ENCODE data around the gene FAM117B.
A peak's percentile ranks its signal among the peaks of the same experiment; 100 is the strongest.

The FAM117B gene

DNA sequence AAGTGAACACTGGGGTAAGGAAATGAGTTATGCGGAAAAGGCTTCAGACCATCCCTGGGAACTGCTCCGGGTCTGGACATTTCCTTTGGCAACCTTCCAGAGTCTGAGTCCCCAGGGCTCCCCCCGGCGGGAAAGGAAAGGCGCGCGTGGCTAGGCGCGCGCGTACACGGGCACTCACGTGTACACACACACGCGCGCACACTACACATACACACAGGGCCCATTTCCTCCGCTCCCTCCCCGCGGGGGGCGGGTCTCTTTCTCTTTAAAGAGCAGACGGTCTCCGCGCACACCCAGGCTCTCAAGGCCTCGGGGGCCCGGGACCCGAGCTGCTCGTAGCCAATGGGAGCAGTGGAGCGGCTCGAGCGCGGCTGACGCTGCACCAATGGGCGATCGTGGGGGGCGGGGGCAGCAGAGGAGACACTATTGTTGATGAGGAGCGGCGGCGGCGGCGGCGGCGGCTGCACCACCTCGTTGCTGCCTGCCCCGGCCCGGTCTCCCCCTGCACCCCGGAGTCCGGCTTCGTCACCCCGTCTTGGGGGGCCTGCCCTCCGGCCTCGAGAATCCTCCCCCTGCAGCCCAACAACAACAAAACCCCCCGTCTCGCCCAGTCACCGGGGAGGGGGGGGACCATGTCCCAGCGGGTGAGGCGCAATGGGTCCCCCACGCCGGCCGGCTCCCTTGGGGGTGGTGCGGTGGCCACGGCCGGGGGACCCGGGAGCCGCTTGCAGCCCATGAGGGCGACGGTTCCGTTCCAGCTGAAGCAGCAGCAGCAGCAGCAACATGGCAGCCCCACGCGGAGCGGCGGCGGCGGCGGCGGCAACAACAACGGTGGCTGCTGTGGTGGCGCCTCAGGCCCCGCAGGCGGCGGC, at the start of gene FAM117B:
Gene FAM117B (plus strand): TSS at position 414 of the 872 bp plus-strand sequence. CDS start 219 bp downstream, at position 633.
- peak; percentile 97 to 99 for DNase-seq

DNA sequence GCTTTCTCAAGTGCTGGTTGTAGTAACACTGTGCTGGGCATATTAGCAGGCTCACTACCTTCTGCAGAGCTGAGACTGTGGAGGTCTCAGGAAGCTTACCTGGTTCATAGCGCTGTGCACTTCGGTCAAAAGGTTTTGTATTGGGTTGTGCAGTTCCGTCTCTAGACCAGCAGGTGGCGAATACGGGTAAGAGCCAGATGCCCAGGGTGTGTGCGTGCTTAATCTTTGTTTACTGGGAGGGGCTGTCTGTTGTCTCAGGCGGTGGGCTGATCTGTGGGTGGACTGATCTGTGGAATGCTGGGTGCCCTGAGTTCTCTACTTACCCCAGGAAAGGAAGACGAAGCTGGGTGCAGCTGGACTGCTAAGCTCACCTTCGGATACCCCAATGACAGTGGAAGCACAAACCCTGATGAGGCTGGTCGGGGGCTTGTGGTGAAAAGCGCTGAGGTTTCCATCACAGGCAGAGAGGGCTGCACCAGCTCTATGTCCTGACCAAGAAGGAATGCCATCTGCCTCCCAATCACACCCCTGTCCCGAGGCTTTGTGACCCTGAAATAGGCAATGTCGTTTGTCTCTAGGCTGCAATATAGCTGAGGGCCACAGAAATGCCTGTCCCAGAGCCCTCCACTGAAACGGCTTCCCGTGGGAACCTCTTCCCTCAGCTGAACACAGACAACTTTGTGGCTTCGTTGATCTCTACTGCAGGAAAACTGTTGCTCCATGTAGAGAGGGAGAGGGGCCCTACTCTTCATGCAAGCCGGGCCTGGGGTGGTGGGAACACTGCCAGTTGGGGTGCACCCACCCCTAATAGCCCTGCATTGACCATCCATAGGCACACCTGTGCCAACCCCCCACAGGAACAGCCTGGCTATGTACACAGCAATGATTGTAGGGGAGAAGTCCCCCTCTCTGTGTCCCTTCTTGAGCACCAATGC, 45.9 kb upstream of the FAM117B start:
- DNase-seq = peak; percentile 52 to 70

DNA sequence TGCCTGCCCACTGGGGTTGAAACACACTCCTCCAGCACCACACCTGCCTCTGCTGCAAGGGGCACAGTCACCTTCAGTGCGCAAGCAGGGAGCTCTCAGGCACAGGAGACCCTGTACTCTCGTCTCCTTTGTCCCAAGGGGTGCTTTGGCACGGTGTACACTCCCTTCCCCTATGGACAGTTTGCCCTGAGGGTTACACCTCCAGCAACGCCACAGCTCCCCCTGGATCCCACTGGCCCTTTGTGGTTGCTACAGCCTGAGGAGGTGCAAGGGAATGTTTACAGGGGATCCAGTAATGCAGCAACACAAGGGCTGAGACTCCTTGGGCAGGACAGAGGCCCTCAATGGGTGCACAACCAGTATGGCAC, 45.2 kb upstream of the FAM117B start:
- DNase-seq = no peak

DNA sequence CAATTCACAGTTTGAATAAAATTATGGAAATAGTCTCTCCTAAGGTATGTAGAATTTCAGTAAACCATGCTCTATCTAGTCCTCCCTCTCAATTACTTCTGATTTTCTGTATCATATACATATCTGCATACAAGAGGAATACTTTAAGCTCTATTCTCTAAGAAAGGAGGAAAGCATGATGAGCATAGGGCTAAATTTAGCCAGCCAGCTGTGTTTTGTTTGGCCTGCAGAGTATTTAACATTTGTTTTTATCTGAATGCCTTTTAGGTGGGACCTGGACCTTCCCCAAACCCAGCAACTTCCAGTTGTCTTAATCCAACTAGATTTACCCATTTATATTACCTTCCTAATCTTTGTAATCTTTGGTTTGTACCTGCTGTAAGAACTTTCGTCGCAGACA, 42.2 kb upstream of the FAM117B start:
- no peak for DNase-seq

DNA sequence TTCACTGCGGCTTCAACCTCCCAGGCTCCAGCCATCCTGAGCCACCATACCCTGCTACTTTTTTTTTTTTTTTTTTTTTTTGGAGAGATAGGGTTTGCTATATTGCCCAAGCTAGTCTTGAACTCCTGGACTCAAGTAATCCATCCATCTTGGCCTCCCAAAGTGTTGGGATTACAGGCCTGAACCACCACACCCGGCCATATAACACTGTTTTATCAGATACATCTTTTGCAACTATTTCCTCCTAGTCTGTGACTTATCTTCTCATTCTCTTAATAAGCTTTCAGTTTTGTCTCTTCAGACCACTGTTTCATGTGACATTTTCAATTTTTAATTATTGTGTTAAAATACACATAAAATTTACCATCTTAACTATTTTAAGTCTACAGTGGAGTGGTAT, 35.7 kb upstream of the FAM117B start:
- DNase-seq = no peak

DNA sequence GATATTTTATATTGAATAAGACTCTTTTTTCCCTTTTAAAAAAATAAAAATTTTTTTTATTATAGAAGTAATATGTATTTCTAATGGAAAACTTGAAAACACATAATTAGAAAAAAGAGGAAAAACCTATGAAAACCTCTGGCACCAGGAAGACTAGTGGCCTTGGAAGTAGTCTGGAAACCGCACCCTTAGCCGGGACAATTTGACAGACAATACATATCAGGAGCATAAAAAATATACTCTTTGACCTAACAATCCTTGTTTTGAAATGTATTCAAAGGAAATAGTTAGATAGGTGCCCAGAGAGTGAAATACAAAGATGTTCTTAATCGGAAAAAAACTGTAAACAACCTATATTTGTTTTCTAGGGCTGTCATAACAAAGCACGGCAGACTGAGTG, 34.9 kb upstream of the FAM117B start:
- DNase-seq = no peak

DNA sequence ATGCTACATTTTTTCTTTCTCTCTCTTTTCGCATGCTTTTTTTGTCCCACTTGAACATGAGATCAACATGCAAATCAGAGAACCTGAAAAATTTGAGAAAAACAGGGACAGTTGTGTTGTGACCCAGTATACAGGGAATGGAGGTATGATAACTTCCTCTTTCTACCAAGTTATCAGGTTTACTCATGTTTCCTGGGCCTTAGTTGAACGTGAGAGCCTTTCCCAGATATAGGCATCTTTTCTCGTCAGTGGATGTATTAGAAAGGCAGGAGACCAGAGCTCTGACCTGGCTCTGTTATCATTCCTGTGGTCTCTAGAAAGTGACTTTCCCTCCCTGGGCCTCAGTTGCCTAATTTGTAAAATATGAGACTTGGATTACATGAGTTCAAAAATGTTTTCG, 30.1 kb upstream of the FAM117B start:
- DNase-seq = no peak

DNA sequence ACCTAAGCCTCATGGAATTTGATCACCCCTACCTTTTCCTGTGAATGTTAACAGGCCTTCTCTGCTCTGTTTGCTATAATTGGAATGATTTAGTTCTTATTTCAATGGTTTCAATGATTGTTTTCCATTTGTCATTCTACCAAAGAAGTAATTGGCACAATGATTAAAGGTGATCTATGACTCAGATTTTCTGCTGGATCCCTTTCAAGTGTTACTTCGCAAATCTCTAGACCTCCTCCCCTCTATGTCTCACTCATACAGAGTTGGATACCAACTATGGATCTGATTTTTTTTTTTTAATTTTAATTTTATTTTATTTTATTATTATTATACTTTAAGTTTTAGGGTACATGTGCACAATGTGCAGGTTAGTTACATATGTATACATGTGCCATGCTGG, 29.6 kb upstream of the FAM117B start:
- DNase-seq = no peak

DNA sequence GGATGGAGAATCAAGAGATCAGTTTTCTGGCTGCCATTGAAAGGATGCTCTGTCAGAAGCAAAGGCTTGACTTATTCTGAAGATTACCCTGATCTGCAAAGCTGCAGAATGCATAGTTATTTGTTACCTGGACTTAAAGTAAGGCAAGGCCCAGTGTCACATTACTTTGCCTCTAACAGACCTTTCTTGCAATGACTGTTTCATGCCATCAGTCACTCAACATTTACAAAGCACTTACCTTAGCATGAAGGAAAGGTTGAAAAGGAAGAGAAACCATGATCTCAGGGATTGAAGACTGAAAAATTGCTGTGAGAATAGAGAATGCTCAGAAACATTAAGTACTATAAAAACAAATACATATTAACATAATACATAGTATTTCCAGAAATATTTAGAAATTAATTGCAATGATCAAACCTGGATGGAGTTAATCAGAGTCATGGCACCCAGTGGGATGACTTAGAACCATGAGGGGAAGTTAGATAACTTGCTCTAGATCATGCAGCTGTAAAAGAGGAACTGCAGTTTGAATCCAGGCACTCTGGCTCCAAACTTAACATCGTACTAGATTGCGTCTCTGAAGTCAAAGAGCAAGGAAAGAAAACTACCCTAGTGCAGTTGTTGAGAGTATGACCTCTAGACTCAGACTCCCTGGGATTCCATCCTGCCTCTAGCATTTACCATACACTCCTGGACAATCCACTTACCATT, 26.5 kb upstream of the FAM117B start:
- no peak for DNase-seq

DNA sequence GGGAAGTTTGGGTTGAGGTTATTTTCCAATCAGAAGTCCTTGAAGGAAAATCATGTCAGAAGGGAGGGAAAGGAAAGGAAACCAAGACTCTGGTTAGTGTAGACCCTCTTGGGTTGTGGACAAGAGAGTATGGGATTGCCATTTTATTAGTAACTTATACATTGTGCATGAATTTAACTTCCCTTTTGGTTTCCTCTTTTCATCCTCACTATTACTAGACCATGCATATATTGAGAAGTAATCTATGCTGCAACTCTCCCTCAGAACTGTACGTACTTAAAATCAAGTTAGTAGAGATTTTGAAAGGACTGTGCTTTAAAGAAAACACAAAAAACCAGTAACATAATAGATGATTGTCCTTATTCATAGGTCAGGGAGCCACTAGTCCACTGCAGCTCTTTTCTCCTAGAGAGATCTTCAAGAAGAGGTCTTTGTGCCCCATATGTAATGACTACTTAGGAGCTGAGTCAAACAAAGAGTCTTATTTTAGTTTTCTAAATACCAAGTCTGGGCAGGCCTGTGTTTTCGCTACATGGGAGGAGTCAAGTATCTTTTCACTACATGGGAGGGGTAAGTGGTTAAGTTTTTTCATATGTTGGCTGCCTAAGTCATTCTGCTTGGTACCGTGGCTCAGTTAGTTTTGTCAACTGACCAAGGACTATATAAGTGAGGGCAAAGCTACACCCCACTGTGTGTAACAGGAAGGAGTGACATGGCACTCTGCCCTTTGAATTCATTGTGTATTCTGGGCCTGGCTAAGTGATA, 25.2 kb upstream of the FAM117B start:
- DNase-seq = no peak

DNA sequence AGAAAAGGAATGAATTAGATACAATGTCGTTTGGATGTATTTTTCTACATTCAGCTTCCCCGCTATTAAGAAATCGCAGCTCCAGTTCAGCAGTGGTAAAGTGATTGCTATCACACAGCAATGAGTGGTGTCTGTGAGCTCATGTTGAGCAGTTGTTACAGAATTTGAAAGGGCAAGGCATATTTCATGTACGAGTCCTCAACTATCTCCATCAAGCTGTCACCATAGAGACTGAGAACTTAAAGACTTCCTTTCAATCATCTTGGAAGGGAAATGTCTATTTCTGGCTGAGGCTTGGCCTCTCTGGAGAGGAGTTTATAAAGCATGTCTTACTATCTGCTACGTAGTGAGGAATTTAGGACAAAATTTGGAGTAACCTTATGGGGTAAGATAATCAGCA, 24.4 kb upstream of the FAM117B start:
- no peak for DNase-seq

DNA sequence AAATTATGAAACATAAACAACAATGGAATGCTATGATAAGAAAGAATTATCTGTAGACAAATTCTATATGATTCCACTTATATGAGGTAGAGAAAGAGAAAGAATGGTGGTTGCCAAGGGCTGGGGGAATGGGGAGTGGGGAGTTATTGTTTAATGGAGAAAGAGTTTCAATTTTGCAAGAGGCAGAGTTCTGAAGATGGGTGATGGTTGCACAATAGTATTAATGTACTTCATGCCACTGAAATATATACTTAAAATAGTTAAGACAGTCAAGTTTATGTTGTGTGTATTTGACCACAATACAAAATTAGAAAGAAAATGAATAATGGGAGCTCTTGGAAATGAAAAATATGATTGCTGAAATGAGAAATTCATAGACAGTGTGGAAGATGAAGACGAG, 22.6 kb upstream of the FAM117B start:
- DNase-seq = no peak

DNA sequence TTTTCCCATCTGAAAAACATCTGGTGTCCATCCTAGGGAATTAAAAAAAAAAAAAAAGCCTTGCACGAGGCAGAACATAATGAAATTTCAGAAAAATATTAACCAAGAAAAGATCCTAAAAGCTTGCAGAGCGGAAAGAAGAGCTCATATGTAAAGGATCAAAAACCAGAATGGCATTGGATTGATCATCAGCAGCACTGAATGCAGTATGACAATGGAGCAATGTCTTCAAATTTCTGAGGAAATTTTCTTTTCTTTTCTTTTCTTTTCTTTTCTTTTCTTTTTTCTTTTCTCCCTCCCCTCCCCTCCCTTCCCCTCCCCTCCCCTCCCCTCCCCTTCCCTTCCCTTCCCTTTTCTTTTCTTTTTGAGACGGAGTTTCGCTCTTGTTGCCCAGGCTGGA, 21.3 kb upstream of the FAM117B start:
- DNase-seq = no peak

DNA sequence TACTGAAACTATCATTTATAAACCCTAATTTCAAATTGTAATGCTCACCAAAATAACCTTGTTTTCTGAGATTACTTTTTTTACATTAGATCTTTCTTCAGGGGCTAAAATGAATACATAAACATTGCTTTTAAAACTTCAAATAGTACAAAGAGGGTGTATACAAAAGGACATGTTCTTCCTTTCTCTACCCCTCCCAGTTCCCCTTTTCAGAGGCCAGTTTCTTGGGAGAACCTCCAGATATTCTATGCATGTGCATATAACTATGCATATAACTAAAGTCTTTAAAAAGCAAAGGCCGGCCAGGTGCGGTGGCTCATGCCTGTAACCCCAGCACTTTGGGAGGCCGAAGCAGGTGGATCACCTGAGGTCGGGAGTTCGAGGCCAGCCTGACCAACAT, 10.6 kb upstream of the FAM117B start:
- no peak for DNase-seq

DNA sequence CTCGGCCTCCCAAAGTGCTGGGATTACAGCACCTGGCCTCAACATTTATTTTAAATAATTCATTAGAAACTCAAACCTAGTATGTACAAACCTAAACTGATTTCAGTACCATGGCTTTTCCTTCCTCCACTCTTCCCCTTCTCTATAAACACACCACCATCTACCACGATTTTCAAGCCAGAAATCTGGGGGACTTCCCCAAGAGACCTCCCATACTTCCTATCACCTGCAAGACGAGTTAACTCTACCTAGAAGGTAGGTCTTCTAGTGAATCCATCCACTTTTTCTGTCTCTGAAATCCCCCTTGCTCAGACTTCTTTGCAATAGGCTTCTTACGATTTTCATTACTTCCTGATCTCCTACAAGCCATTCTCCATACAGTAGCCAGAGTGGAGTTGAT, 7.7 kb upstream of the FAM117B start:
- no peak for DNase-seq

DNA sequence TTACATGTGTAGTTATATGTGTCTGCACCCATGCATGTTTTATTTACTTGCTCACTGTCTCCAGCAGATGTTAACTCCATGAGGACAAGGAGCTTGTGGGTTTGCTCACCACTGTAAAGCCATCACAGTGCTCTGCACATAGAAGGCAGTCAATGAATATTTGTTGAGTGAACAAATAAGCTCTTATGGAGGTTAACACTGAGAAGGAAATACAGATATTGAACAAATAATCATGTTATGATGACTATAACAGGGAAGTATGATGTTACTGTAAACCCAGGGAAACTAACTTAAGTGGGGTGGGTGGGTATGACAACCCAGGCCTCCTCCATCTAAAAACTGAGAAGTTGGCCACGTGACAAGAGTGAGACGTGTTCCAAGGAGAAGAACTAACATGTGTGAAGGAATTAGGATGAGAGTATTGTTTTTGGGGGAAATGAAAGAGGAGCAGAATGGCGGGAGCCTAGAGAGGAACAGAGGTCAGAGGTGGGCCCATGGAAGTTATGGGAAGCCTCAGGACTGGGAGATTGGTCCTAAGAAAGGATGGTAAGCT, 6.0 kb upstream of the FAM117B start:
- no peak for DNase-seq

DNA sequence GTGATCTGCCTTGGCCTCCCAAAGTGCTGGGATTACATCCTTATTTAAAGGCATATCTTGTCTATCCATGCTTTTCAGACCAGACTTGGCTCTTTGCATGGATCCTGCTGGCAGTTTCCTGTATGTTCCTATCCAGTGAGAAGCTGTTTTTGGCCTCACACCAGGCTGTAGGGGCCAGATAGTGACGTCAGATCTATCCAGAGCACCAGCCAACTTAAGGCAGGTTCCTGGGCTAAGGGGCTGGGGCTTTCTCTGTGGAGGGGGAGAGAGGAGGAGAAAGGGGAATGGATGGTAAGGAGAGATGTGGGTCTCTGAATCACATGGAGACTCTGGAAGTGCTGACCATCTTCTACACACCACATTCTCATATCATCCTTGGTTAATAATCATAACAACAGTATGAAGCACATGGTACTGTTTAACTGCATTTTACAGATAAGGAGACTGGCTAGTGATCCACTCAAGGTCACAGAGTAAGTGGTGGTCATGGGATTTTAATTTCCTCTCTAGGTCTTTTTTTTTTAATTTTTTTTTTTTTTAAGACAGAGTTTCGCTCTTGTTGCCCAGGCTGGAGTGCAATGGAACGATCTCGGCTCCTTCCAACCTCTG, 2.0 kb upstream of the FAM117B start:
- no peak for DNase-seq

DNA sequence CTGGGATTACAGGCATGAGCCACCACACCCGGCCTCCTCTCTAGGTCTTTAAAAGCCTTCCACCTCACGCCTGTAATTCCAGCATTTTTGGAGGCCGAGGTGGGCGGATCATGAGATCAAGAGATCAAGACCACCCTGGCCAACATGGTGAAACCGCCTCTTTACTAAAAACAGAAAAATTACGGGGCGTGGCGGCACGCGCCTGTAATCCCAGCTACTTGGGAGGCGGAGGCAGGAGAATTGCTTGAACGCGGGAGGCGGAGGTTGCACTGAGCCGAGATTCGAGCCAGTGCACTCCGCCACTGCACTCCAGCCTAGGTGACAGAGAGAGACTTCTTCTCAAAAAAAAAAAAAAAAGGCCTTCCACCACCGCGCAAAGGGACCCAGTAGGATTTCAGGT, 1.3 kb upstream of the FAM117B start:
- DNase-seq = no peak

DNA sequence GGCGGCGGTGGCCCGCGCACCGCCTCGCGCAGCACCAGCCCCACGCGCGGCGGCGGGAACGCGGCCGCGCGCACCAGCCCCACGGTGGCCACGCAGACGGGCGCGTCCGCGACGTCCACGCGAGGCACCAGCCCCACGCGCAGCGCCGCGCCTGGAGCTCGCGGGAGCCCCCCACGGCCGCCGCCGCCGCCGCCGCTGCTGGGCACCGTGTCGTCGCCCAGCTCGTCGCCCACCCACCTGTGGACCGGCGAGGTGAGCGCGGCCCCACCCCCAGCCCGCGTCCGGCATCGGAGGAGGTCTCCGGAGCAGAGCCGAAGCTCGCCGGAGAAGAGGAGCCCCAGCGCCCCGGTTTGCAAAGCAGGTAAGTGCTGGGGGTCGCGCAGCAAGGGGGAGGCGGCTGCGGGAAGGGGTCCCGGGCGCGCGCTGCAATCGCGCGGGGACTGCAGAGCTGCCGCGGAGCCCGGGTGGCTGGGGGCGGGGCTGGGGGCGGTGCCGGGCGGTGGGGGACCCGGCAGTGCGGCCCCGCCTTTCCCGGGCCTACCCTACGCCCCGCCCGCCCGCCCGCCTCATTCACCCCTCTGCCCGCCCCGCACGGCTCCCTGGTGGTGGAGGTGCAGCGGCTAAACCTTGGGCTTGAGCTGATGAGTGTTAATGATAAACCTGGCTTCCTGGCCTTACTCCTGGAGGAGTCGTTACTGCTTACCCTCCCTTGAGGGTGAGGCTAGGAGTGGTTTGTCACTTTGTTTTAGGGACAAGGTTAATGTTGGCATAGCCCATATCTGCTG, 851 bp downstream of the FAM117B start:
- DNase-seq = peak; percentile 82 to 88

DNA sequence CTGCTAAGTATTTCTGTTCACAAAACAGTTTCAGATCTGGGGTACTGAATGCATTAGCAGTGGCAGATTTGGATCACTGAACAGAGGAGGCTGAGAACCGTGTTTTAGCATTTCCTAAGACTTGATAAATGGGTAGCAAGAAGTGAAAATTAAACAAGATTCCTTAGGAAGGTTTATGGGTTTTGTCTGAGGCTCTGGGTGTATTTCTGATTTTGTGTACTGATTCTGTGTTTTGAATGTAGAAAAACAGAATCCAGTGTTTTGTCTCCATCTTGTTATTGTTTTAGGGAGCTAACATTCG, 1.4 kb downstream of the FAM117B start:
- no peak for DNase-seq

DNA sequence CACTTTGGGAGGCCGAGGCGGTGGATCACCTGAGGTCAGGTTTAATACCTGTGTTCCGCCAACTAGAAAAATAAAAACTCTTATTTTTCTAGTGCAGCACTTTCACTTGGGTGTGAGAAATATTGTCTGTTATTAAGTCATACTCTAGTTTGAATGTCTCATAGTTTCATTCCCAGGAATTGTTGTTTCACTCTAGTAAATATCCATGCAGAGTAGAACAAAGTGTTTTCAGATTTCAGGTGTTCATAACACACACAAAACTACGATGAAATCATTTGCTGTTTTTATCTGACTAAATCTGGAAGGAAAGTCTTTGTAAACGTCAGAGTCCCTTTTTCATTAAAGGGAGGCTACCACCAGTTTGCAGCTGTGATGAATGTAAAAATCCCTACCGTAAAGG, 4.0 kb downstream of the FAM117B start:
- no peak for DNase-seq

Measured in stimulated activated CD4-positive, alpha-beta T cell treated with anti-CD3 and anti-CD28 coated beads, Interleukin-4, amount 100 ng/mL, for 4 hours (primary cell).